Tracheal epithelial cell (primary cell): ENCODE measurements around the gene WASL. TPM values are rescaled to one million over a fixed set of nuclear protein-coding genes. Genes with fewer than 3 reads are reported as not detected.

ENCODE experiments used
- total RNA-seq: library from RNA; depleted of rRNA; stranded (reverse); fragments of >200 nt; gene quantifications from 2 replicates; pipeline ENCODE4 v1.2.1, GENCODE V29; 2014

Gene WASL
- total RNA-seq = 16.6 and 22.6 TPM in 2 replicates

DNA sequence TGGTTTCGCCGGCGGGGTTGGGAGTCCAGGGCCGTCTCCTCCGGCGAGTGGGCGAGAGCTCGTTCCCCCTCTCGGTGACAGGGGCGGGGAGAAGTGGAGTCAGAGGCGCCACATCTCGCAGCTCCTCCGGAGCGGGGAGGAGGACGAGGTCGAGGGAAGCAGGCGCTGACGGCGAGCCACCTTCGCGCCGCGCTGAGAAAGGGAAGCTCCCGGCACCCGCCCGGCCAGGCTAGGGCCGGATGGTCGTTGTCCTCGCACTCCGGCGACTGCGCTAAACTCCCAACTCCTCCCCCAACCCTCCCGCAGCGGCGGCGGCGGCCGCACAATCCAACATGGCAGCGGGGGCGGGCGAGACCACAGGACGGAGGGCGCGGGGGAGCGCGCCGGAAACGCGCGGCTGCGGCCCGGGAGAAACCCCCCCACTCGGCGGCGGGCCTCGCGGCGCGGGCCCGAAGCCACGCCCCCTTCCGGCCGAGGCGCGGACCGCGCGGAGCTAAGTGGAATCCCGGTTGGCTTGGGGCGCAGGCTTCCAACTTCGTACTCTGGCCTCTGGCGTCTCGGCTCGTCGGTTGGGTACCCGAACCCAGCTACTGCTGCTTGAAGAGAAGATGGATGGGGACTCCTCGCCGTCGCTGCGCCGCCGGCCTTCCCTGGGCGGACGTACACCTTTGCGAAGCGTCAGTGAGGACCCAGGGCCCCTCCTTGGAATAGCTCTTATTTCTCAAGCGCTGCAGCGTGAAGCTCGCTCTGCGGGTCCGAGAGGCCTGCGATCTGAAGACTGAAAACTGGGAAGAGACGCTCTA lies at the start of gene WASL:
WASL (minus strand) TSS at position 270 of the 803 bp plus-strand sequence; CDS start at position 1, 269 bp downstream.

DNA sequence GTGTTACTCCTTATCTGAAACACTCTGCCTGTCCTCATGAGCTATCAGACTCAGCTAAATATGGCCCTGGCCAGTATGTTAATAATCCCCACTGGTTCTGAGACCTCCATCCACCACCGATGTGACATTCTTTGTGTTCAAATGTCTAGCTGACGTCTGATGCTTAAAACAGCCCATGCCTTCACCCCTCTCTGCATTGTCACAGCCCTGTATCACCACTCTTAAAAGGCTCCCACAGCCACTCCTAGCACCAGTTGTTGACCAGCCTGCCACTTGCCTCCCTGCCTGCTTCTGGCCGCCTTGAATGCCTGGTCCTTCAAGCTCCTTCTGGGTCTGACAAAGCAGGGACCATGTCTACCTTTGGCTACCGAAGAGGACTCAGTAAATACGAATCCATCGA lies 93.2 kb downstream of the WASL start, which contains the start of gene LMOD2:
LMOD2 (plus strand) TSS at position 253 of the 400 bp plus-strand sequence; CDS start at position 351, 98 bp downstream.

Other genes starting within 250 kb of the WASL start
- 0.24 and 0.43 TPM in 2 replicates for gene IQUB, start 214.4 kb downstream of the WASL start, total RNA-seq
- 20.7 and 24.9 TPM in 2 replicates for gene NDUFA5, start 191.2 kb downstream of the WASL start, total RNA-seq
- gene ASB15, start 147.2 kb downstream of the WASL start, total RNA-seq = not detected in 2 replicates
- gene LMOD2, start 93.1 kb downstream of the WASL start, total RNA-seq = not detected in 2 replicates
- gene HYAL4, start 96.2 kb upstream of the WASL start, total RNA-seq = under 0.01 TPM in 1 of 2 replicates, not detected in the other
- not detected in 2 replicates for gene SPAM1, start 176.2 kb upstream of the WASL start, total RNA-seq